GM06990 (cell line): ENCODE measurements around the gene TPI1.
"Not testable (repeated sequence)": the region's sequence is repeated elsewhere in the genome, so short reads cannot be mapped to it uniquely, and the experiment has no call there.

Source experiments
- DNase-seq: peaks from one replicate; pipeline ENCODE4 v3.0.0-alpha.2; 2011; ENCODE audit not compliant: insufficient read length; ENCODE audit errors: extremely low read depth
- H3K27me3 ChIP-seq: replicated peaks from 2 replicates; pipeline ENCODE4 v1.6.0; 2011; ENCODE audit warnings: low read length; ENCODE audit not compliant: control insufficient read depth, insufficient read depth
- H3K36me3 ChIP-seq: 2 replicates; pipeline ENCODE4 v1.5.1; 2011; ENCODE audit warnings: low read length; ENCODE audit not compliant: control insufficient read depth, insufficient read depth
- H3K4me3 ChIP-seq: replicated peaks from 2 replicates; pipeline ENCODE4 v1.5.1; 2011; ENCODE audit warnings: low read depth, mild to moderate bottlenecking, control low read depth, low read length
- CTCF ChIP-seq: IDR thresholded peaks from 2 replicates; pipeline ENCODE4 v1.5.1; 2011; ENCODE audit warnings: low read length, control low read depth, mild to moderate bottlenecking, inconsistent platforms; ENCODE audit not compliant: insufficient read depth, poor library complexity, severe bottlenecking

The TPI1 gene

DNA sequence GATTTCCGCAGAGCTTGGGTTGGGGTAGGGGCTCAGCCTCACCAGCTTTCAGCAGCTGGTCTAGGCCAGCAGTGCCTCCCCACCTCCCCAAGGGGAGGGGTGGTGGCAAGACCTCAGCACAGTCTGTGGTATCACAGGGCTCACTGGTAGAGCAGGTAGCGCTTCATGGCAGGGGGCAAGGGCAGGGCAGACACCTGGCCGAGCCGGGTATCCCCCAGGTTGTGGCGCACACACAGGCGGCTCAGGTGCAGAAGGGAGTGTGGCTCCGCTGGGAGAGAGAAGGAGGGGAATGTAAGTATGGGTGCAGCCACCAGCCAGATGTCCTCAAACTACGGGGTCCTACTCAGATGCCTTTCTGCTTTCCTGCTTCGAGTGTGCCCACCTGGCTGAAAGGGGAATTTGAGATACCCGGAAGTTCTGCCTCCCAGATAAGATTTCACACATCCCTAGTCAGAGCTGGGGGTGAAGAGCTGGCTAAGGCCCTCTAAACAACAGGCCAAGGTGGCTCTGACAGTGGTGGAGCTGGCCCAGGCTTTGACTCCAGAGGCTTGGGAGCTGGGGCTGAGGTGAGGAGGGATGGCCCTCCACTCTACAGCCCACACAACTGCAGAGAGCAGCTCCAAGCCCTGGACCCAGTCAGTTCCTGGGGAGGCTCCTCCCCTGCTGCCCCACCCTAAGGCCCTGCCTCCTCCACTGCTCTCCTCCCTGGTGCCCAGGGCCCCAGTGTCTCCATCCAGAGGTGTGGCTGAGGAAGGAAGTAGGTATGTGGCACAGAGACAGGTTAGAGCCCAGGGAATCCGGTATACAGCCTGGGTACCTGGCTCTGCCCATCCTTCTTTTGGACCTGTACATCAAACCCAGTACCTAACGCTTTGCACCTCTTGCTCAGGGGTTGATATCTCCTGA lies 4.0 kb downstream of the TPI1 start:
- Histone ChIP-seq H3K4me3 (peak overlapping the region; percentile 83; the same call in 1 of the 2 replicates), H3K27me3 (no peaks in the 10 kb centered on the region), H3K36me3 (peaks cover 16% of the 10 kb centered on the region)
- TF ChIP-seq CTCF = no peak
- DNase-seq = no peak

- peak; percentile 99 for TF ChIP-seq CTCF
- Histone ChIP-seq H3K4me3 (peak overlapping the region; percentile 83), H3K36me3 (peaks cover 17% of the 10 kb centered on the region), H3K27me3 (no peaks in the 10 kb centered on the region)
- DNase-seq = peak; percentile 84
These were observed 5.0 kb downstream of the TPI1 start for GRCh38 chr12:6872073-6873048.

- Histone ChIP-seq H3K27me3 (no peaks in the 10 kb centered on the region), H3K4me3 (peak within 1 kb of the TSS; percentile 83), H3K36me3 (peaks cover 17% of the 10 kb centered on the region)
- peak; percentile 97 for DNase-seq
- no peak for TF ChIP-seq CTCF
These were observed 6.0 kb downstream of the TPI1 start, which contains the start of gene SPSB2 for GRCh38 chr12:6873094-6874014. Gene SPSB2, minus strand, starts transcription at chr12:6873303. Its CDS starts 402 bp downstream, at chr12:6872901.

DNA sequence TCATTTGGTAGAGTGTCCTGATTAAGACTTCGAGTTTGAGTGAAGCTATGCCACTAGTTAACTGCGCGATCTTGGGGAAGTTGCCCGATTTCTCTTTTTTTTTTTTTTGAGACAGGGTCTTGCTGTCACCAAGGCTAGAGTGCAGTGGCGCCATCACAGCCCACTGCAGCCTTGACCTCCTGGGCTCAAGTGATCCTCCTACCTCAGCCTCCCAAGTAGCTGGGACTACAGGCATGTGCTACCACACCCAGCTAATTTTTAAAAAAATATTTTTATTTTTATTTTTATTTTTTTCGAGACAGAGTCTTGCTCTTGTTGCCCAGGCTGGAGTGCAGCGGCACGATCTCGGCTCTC lies 6.7 kb downstream of the TPI1 start:
- Histone ChIP-seq H3K4me3 (peak overlapping the region; percentile 83), H3K36me3 (peaks cover 17% of the 10 kb centered on the region)
- H3K27me3 ChIP-seq, DNase-seq: not testable (repeated sequence)

DNA sequence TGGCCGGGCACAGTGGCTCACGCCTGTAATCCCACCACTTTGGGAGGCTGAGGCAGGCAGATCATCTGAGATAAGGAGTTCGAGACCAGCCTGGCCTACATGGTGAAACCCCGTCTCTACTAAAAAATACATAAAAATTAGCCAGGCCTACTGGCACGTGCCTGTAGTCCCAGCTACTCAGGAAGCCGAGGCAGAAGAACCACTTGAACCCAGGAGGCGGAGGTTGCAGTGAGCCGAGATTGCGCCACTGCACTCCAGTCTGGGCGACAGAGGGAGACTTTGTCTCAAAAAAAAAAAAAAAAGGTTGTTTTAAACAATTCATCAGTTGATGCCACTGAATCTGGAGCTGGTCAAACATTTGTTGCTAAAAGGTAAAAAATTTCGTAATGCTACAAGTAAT lies 12.5 kb downstream of the TPI1 start:
- not testable (repeated sequence) for DNase-seq, H3K4me3 ChIP-seq, H3K36me3 ChIP-seq, H3K27me3 ChIP-seq

DNA sequence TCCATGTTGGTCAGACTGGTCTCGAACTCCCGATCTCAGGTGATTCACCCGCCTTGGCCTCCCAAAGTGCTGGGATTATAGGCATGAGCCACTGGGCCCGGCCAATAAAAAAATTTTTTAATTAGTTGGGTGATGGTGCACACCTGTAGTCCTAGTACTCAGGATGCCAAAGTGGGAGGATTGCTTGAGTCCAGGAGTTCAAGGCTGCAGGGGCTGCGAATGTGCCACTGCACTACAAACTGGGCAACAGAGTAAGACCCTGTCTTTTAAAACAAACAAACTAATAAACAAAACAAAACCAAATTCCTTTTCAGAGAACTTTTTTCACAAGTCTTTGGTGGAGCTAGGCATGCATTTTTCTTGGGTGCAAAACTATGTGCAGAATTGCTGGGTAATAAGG lies 15.9 kb downstream of the TPI1 start:
- Histone ChIP-seq H3K4me3 (no peak overlapping the region), H3K36me3 (peaks cover 8% of the 10 kb centered on the region), H3K27me3 (no peaks in the 10 kb centered on the region)
- DNase-seq = no peak
- TF ChIP-seq CTCF = no peak
